HG03378 (cell line): ENCODE results near the gene SH3PXD2B.
A peak's percentile ranks its signal among the peaks of the same experiment; 100 is the strongest.
"Not testable (repeated sequence)": the region's sequence is repeated elsewhere in the genome, so short reads cannot be mapped to it uniquely, and the experiment has no call there.

Source experiments
- ATAC-seq: cut with Tn5 transposase; IDR thresholded peaks from one replicate; pipeline ENCODE4 v1.9.1; 2021; ENCODE audit warnings: mild to moderate bottlenecking, moderate library complexity; ENCODE audit not compliant: unreplicated experiment

SH3PXD2B gene

GRCh38 chr5:172311026-172311425, 143.3 kb downstream of the SH3PXD2B start:
- no peak for ATAC-seq

- no peak for ATAC-seq
Observed at GRCh38 chr5:172305380-172305779, 148.9 kb downstream of the SH3PXD2B start.

- no peak for ATAC-seq
Observed at GRCh38 chr5:172303572-172304335, 150.6 kb downstream of the SH3PXD2B start.

- no peak for ATAC-seq
Observed at GRCh38 chr5:172303162-172303561, 151.2 kb downstream of the SH3PXD2B start.

GRCh38 chr5:172302047-172302710, 152.1 kb downstream of the SH3PXD2B start:
- ATAC-seq = no peak

- ATAC-seq = no peak
Observed at GRCh38 chr5:172299916-172300439, 154.3 kb downstream of the SH3PXD2B start.

GRCh38 chr5:172294831-172295230, 159.5 kb downstream of the SH3PXD2B start:
- ATAC-seq = no peak

GRCh38 chr5:172293745-172294342, 160.5 kb downstream of the SH3PXD2B start:
- ATAC-seq = no peak

GRCh38 chr5:172293054-172293744, 161.1 kb downstream of the SH3PXD2B start:
- ATAC-seq = peak; percentile 88

- not testable (repeated sequence) for ATAC-seq
Observed at GRCh38 chr5:172291837-172292236, 162.5 kb downstream of the SH3PXD2B start.

GRCh38 chr5:172288465-172288864, 165.9 kb downstream of the SH3PXD2B start:
- no peak for ATAC-seq

GRCh38 chr5:172287140-172287539, 167.2 kb downstream of the SH3PXD2B start:
- ATAC-seq = not testable (repeated sequence)

- no peak for ATAC-seq
Observed at GRCh38 chr5:172285226-172286143, 168.8 kb downstream of the SH3PXD2B start.

GRCh38 chr5:172284611-172284980, 169.7 kb downstream of the SH3PXD2B start:
- ATAC-seq = no peak

GRCh38 chr5:172283862-172284610, 170.3 kb downstream of the SH3PXD2B start:
- ATAC-seq = peak; percentile 49

- ATAC-seq = peak; percentile 72
Observed at GRCh38 chr5:172283020-172283861, 171.1 kb downstream of the SH3PXD2B start, which contains the start of gene UBTD2. TSS of gene UBTD2 (minus strand) at chr5:172283764. CDS start at chr5:172283665, 99 bp downstream.

GRCh38 chr5:172282272-172283019, 171.9 kb downstream of the SH3PXD2B start:
- ATAC-seq = no peak

GRCh38 chr5:172281346-172281745, 173.0 kb downstream of the SH3PXD2B start:
- ATAC-seq = no peak
